GM19438 (cell line): ENCODE data around the gene SLC25A34.

Source experiments
- ATAC-seq: cut with Tn5 transposase; IDR thresholded peaks from one replicate; pipeline ENCODE4 v1.9.1; 2021; ENCODE audit warnings: low read depth; ENCODE audit not compliant: unreplicated experiment

Gene SLC25A34

DNA sequence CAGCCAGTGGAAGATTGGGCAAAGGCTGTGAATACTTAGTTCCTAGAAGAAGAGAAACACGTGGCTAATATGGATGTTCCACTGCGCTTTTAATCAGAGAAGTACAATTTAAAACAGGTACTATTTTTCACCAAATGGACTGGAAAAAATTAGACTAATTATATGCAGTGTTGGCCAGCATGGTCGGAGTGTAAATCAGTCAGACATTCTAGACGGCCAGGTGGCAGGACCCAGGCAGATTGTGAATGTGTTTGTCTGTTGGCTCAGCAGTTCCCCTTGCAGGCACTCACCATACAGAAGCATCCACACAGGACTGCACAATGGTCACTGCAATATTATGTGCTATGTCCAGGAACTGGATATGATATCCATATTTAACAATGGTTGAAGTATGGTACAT lies 23.9 kb upstream of the SLC25A34 start:
- ATAC-seq, result no peak

GRCh38 chr1:15714406-15715136 lies 21.5 kb upstream of the SLC25A34 start:
- ATAC-seq, result no peak

DNA sequence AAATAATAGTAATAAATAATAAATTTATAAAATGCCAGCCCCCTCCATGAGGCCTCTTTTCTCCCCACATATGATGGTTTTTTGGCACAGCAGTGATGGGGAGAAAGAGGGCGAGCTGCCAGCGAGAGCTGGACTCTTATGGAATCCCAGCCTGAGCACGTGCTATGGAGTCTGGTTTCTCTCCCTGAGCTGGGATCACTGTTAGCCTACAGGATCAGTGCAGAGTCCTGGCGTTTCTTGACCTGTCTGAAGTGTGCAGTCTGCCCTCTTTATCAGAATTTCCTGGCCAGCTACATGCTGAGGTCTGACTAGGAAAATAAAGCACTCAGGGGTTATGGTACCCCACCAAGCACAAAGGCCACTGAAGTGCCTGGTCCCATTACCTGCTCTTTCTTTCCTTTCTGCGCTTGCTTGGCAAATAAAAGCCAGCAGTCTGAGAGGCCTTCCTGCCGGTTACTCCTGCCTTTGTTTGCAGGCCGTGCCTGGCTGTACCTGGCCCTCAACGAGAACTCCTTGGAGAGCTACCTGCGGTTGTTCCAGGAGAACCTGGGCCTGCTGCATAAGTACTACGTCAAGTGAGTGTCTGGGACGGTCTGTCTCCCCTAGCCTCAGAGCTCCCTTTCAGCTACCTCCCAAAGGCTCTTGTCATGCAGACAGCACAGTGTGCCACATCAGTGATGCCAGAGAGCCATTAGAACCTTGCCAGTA lies 18.5 kb upstream of the SLC25A34 start:
- no peak for ATAC-seq

DNA sequence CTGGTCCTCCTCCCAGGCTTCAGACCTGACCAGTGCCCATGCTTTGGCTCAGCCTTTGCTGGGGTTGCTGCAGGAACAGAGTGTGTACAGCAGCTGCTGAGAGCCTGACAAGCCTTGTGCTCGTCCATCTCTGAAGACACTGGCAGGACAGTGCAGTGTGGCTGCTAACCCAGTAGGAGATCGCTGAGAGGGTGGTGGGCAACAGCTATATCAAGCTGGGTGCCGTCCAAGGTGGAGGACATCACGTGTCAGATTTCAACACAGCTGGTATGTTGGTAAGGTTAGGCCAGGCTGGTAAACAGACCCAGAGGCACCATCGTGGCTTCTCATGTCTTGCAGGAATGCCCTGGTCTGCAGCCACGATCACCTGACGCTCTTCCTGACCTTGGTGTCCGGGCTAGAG lies 17.9 kb upstream of the SLC25A34 start:
- ATAC-seq, result no peak

DNA sequence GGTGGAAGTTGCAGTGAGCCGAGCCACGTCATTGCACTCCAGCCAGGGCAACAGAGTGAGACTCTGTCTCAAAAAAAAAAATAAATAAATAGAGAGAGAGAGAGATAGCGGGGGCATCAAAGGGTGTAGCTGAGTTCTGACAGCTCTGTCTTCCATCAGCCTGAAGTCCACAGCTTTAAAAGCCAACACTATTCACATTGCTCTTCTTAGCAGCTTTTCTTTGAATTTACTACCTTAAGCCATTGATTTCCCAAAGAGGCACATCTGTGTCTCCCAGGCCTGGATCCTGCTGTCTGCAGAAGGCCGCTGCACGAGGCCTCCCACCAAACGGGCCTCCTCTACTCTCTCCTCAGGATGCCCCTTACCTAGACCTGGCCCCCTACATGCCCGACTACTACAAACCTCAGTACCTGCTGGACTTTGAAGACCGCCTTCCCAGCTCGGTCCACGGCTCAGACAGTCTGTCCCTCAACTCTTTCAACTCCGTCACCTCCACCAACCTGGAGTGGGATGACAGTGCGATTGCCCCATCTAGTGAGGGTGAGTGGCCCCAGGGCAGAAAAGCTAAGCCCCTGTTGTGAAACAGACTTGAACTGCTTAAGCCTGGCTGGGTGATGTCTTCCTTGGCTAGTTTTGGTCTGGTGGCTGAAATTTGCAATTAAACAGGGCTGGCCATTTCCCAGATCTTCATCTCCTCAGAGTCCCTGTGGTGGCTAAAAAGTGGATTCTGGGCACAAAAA lies 16.5 kb upstream of the SLC25A34 start:
- ATAC-seq, result no peak

DNA sequence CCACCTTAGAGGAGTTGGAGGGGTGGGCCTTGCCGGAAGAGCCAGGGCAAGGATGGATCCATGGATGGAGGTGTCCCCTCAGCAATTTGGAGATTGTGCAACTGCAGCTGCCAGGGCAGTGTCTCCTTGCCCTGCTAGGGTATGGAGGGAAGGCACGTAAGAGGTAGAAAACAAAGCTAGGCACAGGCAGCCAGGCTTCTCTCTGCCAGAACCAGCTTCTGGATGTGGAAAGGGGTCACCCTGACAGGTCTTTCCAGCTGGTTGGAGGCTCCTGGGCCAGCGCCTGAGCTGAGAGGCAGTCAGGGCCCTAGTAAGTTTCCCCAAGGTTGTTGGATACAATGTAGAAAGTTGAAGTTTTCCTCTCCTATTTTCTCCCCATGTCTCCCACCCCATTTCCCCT lies 15.2 kb upstream of the SLC25A34 start:
- no peak for ATAC-seq

DNA sequence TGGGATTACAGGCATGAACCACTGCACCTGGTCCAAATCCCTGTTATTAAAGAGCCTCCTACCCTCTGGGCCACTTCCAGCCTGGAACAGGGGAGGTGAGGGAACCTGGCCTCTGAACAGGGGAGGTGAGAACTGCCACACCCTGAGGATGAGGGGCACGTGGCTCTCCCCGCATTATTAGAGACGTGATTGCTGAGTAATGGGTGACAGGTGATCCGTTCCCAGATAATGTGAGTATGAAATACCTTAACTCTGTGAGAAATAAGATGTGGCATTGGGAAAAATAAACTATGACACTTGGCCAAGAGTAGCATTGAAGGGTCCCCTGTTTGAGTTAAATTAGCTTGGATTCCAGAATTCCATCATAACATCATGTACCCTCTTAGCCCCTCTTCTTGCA lies 13.6 kb upstream of the SLC25A34 start:
- ATAC-seq, result no peak

- ATAC-seq, result no peak
Observed at GRCh38 chr1:15722836-15723532, 13.1 kb upstream of the SLC25A34 start.

- no peak for ATAC-seq
Observed at GRCh38 chr1:15723631-15724246, 12.3 kb upstream of the SLC25A34 start.

DNA sequence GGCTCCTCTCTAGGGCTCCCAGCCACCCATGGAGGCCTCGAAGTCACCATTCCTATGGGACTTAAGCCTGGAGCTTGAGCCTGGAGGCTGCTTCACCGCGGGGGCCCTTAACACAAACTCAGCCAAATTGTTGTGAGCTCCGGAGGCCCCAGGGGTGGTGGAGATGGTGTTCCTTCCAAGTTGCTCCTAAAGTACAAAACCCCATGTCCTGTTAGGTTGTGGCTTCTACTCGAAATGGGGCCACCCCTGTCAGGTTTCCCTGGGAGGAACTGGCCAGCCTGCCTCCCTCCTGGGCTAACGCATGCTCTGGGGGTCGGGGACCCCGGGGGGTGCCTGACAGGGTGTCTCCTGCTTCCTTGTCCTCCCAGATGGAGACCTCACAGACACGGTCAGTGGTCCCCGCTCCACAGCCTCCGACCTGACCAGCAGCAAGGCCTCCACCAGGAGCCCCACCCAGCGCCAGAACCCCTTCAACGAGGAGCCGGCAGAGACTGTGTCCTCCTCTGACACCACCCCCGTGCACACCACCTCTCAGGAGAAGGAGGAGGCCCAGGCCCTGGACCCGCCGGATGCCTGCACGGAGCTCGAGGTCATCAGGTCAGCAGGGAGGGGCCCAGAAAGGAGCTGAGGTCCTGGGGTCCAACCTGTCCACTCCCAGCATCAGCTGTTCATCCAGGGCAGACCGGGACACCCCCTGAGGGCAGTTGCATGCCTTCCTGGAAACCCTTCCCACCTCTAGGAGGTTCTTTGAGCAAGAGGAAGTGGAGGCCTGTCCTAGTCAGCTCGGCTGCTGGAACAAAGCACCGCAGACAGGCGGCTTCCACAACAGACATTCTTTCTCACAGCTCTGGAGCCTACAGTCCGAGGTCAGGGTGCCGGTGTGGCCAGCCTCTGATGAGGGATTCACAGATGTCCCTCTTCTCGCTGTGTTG lies 10.8 kb upstream of the SLC25A34 start:
- no peak for ATAC-seq

DNA sequence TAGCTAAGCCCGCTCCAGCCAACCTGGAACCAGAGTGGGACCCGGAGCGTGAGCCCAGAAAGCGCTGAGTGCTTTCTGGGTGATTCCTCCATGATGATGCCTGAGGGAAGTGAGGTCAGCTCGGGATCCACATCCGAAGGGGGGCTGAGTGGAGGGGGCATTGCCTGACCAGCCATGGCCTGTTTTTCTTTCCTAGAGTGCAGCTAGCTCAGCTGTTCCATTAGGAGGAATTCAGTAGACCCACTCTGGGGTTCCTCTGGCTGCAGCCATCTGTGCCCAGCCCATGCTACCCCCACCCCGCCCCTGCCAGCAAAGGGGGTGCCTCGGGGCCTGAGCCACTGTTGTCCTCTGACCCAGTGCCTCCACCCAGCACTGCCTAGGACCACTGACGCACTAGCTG lies 9.6 kb upstream of the SLC25A34 start:
- ATAC-seq, result no peak

- ATAC-seq, result no peak
Observed at GRCh38 chr1:15727021-15727420, 9.0 kb upstream of the SLC25A34 start.

DNA sequence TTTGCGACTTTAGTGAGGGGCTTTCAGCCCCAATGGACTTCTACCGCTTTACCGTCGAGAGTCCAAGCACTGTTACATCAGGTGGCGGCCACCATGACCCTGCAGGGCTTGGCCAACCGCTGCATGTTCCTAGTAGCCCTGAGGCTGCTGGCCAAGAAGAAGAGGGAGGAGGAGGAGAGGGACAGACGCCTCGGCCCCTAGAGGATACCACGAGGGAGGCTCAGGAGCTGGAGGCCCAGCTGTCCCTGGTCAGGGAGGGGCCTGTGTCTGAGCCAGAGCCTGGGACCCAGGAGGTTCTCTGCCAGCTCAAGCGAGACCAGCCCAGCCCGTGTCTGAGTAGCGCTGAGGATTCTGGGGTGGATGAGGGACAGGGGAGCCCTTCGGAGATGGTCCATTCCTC lies 8.6 kb upstream of the SLC25A34 start:
- ATAC-seq, result no peak

DNA sequence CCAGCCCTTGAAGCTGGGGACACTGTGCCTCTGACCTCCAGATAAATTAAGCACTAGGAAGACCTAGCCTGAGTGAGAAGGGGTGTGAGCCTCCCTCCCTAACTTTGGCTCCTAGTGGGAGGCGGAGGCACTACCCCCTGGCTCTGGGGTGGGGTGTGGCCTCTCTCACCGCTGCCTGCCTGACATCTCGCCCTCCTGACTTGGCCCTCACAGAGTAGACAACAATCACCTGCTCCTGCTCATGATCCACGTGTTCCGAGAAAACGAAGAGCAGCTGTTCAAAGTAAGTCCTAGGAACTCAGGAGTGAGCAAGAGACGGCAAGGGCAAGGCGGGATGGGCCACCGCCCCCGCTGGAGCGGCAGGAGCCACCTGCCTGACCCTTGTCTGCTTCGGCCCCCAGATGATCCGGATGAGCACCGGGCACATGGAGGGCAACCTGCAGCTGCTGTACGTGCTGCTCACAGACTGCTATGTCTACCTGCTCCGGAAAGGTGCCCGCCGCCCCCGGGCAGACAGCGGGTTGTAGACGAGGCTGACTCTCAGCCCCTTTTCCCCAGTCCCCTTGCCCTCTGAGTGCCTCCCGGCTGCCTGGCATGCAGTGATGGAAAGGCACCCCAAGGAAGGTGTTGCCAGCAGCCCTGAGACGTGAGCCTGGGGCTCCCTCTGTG lies 8.1 kb upstream of the SLC25A34 start:
- no peak for ATAC-seq

DNA sequence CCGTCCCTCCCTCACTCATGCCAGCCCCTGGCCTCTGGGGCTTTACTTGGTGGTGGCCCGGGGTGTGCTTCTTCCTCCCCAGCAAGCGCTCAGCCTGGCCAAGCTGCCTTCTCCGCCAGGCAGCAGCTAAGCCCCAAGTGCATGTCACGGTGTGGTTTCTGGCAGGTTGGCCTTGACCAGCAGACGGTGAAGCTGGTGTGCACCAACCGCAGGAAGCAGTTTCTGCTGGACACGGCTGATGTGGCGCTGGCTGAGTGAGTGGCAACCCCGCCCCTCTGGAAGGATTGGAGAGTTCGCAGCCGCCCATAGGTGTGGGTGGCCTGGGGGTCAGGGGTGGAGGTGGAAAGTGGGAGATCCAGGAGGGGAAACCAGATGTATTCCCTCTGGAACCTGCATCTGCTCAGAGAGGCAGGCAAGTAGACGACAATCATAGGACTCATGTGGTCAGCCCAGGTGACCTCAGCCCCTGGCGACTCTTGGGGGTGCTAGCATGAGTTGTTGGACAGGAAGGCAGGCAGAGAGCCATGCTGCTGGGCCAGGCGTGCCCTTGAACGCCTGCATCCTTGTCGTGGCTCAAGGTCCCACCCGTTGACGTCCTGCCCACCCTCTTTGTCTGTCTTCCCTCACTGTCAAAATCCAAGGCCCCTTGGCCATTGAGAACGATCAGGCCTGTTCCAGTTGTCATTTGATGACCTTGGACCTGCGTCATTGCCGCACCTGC lies 7.0 kb upstream of the SLC25A34 start:
- ATAC-seq, result no peak

DNA sequence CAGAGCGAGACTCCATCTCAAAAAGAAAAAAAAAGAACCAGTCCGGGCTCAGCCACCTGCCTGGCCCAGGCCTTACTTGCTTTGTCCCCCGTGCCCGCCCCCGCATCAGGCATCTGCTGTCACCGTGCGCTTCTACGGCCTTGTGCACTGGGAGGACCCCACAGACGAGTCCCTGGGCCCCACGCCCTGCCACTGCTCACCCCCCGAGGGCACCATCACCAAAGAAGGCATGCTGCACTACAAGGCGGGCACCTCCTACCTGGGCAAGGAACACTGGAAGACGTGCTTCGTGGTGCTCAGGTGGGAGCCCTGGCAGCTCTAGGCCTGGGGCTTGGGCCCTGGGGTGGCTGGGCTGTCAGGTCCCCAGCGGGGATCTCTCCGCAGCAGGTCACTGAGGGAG lies 5.6 kb upstream of the SLC25A34 start:
- no peak for ATAC-seq

- no peak for ATAC-seq
Observed at GRCh38 chr1:15730936-15731335, 5.1 kb upstream of the SLC25A34 start.
